B cell (primary cell): ENCODE results near the gene TXNDC17. TPM values are rescaled to one million over a fixed set of nuclear protein-coding genes. Genes with fewer than 3 reads are reported as not detected.

Experiments
- ATAC-seq: fragments of 200-7000 bp; cut with Tn5 transposase; one replicate; pipeline ENCODE4 v1.10.0; 2021; ENCODE audit warnings: low read depth, mild to moderate bottlenecking, moderate number of reproducible peaks, moderate library complexity
- CTCF ChIA-PET: fragments of 350-600 bp; sonication (Branson Sonifier 250); formaldehyde crosslinking; loops from one replicate; lab custom pipeline; 2021; ENCODE audit warnings: antibody characterized with exemption, inconsistent platforms; lab: Charles Lee
- POLR2A ChIA-PET: fragments of 350-600 bp; sonication (Branson Sonifier 250); formaldehyde crosslinking; loops from one replicate; lab custom pipeline; 2021; ENCODE audit warnings: antibody characterized with exemption; lab: Charles Lee
- DNase-seq: peaks from one replicate; pipeline ENCODE4 v3.0.0; 2013
- H2AFZ ChIP-seq: 2 replicates; pipeline ENCODE4 v1.6.1; 2012; ENCODE audit warnings: mild to moderate bottlenecking, low read depth, low read length; ENCODE audit not compliant: insufficient read depth, poor library complexity, severe bottlenecking
- H3K27ac ChIP-seq, 2 donors: 1 replicate in 1 of 2; 2 replicates in 1 of 2; pipeline ENCODE4 v1.5.1; 2012 to 2013; ENCODE audit warnings: low read length in 2 of 2, mild to moderate bottlenecking in 2 of 2, moderate library complexity in 1 of 2
- H3K27me3 ChIP-seq, 4 experiments: fragments of 200-600 bp in 1 of 4; sonication (generic) in 1 of 4; replicated peaks in 1 of 4; 1 replicate in 2 of 4; 2 replicates in 2 of 4; pipeline versions ENCODE4 v1.6.1 to v1.7.0; 2013 to 2016; ENCODE audit warnings: low read length in 3 of 4, mild to moderate bottlenecking in 2 of 4, mixed read lengths in 1 of 4, moderate library complexity in 1 of 4; ENCODE audit not compliant: insufficient read depth in 4 of 4, control insufficient read depth in 3 of 4; ENCODE audit errors: control extremely low read depth in 1 of 4
- H3K36me3 ChIP-seq, 2 experiments: replicated peaks in 1 of 2; 1 replicate in 1 of 2; 2 replicates in 1 of 2; pipeline versions ENCODE4 v1.6.1 to v1.7.1; 2013; ENCODE audit warnings: low read length in 1 of 2; ENCODE audit not compliant: insufficient read depth in 2 of 2, control insufficient read depth in 1 of 2; ENCODE audit errors: control extremely low read depth in 1 of 2, extremely low read depth in 1 of 2
- H3K4me1 ChIP-seq, 2 donors: fragments of 200-600 bp in 1 of 2; sonication (generic) in 1 of 2; 1 replicate in 1 of 2; 2 replicates in 1 of 2; pipeline versions ENCODE4 v1.5.1 to v1.6.1; 2013 to 2017; ENCODE audit warnings: low read length in 2 of 2; ENCODE audit not compliant: control insufficient read depth in 2 of 2, insufficient read depth in 2 of 2
- H3K4me2 ChIP-seq: replicated peaks from 2 replicates; pipeline ENCODE3; 2012; ENCODE audit warnings: mild to moderate bottlenecking, low read depth, low read length; ENCODE audit not compliant: poor library complexity, severe bottlenecking
- H3K4me3 ChIP-seq, 5 experiments: fragments of 200-600 bp in 1 of 5; sonication (generic) in 1 of 5; 1 replicate in 3 of 5; 2 replicates in 2 of 5; pipeline versions ENCODE4 v1.5.1 to v1.7.0; 2011 to 2016; ENCODE audit warnings: low read length in 4 of 5, mild to moderate bottlenecking in 4 of 5, low read depth in 2 of 5, control low read depth in 1 of 5, moderate library complexity in 1 of 5; ENCODE audit not compliant: insufficient read depth in 1 of 5; ENCODE audit errors: control extremely low read depth in 1 of 5, extremely low read depth in 1 of 5
- H3K79me2 ChIP-seq: fragments of 200-600 bp; sonication (generic); one replicate; pipeline ENCODE4 v1.6.0; 2016; ENCODE audit warnings: low read length; ENCODE audit not compliant: control insufficient read depth, insufficient read depth
- H3K9ac ChIP-seq: fragments of 200-600 bp; sonication (generic); 2 replicates; pipeline ENCODE4 v1.6.1; 2017; ENCODE audit warnings: mild to moderate bottlenecking, low read length, moderate library complexity
- H3K9me3 ChIP-seq, 3 donors: one replicate each; pipeline versions ENCODE4 v1.6.1 to v1.7.1; 2013; ENCODE audit warnings: low read length in 2 of 3; ENCODE audit not compliant: control insufficient read depth in 2 of 3, insufficient read depth in 1 of 3; ENCODE audit errors: control extremely low read depth in 1 of 3
- H4K20me1 ChIP-seq: 2 replicates; pipeline ENCODE4 v1.6.0; 2012; ENCODE audit warnings: mild to moderate bottlenecking, low read length; ENCODE audit not compliant: insufficient read depth, control insufficient read depth, poor library complexity, severe bottlenecking
- H3K27ac Mint-ChIP-seq: one replicate; pipeline ENCODE4 v1.8.0; 2021; ENCODE audit warnings: mixed read lengths
- H3K27me3 Mint-ChIP-seq: one replicate; pipeline ENCODE4 v1.8.0; 2021; ENCODE audit warnings: mixed read lengths
- H3K4me1 Mint-ChIP-seq: one replicate; pipeline ENCODE4 v1.8.0; 2021; ENCODE audit warnings: mixed read lengths
- H3K4me3 Mint-ChIP-seq: one replicate; pipeline ENCODE4 v1.8.0; 2021; ENCODE audit warnings: mixed read lengths
- H3K9me3 Mint-ChIP-seq: one replicate; pipeline ENCODE4 v1.8.0; 2022; ENCODE audit warnings: mixed read lengths; ENCODE audit not compliant: insufficient read depth
- CTCF ChIP-seq: fragments of 200-600 bp; IDR thresholded peaks from one replicate; pipeline ENCODE4 v1.8.0; 2022; ENCODE audit warnings: antibody characterized with exemption, mild to moderate bottlenecking
- EZH2 ChIP-seq: IDR thresholded peaks from 2 replicates; pipeline ENCODE4 v1.6.1; 2012; ENCODE audit warnings: borderline replicate concordance, low read depth, mild to moderate bottlenecking, moderate library complexity, low read length; ENCODE audit not compliant: insufficient read depth, poor library complexity, severe bottlenecking
- WGBS: methylation state at CpG from one replicate; pipeline ENCODE4 v1.1.5; 2013; ENCODE audit warnings: missing lambda C conversion rate; ENCODE audit not compliant: insufficient coverage; 5-methylcytosine and 5-hydroxymethylcytosine counted together
- intact Hi-C: fragments of 100-400 bp; cut with micrococcal nuclease; formaldehyde crosslinking; loops from one replicate; pipeline ENCODE4 v1.10.0; 2022
- polyA plus RNA-seq: library from polyadenylated mRNA; depleted of rRNA; stranded (reverse); fragments of >200 nt; gene quantifications from 2 replicates; pipeline ENCODE4 v1.2.3, GENCODE V29; 2012
- total RNA-seq, 2 donors: library from RNA; stranded (reverse); fragments of 120-200 nt in 1 of 2; gene quantifications; 1 replicate in 1 of 2; 2 replicates in 1 of 2; pipeline versions ENCODE4 v1.2.3 to v1.2.4, GENCODE V29; 2013 to 2022

Gene TXNDC17
- total and polyA plus RNA-seq, 2 donors (not counting 1 experiment from before 2014, with no cell fraction given) = 19.5 to 33.7 TPM

DNA sequence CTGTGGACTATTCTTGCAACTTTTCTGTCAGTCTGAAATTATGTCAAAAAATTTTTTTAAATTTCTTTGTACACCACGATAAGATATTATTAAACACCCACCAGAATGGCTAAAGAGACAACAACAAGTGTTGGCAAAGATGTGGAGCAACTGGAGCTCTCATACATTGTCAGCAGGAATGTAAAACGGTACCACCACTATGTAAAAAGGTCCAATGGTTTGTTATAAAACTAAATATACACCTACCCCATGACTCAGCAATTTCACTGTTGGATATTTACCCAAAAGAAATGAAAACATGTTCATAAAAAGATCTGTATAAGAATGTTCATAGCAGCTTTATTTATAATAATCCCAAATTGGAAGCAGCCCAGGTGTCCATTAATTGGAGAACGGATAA lies 7.6 kb upstream of the TXNDC17 start:
- no peaks in the 10 kb centered on the region for H3K9me3 Mint-ChIP-seq
- Histone ChIP-seq H3K27ac (no peak overlapping the region), H3K36me3 (peaks cover 5 to 32% of the 10 kb centered on the region in 2 experiments), H4K20me1 (no peaks in the 10 kb centered on the region), H3K27me3 (no peaks in the 10 kb centered on the region), H3K4me3 (no peak overlapping the region), H2AFZ (no peak overlapping the region), H3K79me2 (peaks cover 5% of the 10 kb centered on the region), H3K4me1 (peaks cover 0 to 4% of the 10 kb centered on the region in 2 donors), H3K9me3 (no peaks in the 10 kb centered on the region), H3K4me2 (no peak overlapping the region), H3K9ac (no peak overlapping the region)
- H3K4me3 Mint-ChIP-seq = no peak overlapping the region
- no peak for TF ChIP-seq CTCF
- TF ChIP-seq EZH2 = no peak
- DNase-seq (no peak), ATAC-seq (no peak)
- peaks cover 3% of the 10 kb centered on the region for H3K4me1 Mint-ChIP-seq
- intact Hi-C loops = no loop called here
- no peak overlapping the region for H3K27ac Mint-ChIP-seq
- no peaks in the 10 kb centered on the region for H3K27me3 Mint-ChIP-seq
- ChIA-PET CTCF (no interaction called here), POLR2A (no interaction called here)
- WGBS = no CpG with 5 or more reads among the region's 3 CpGs

- no peak overlapping the region for H3K4me3 Mint-ChIP-seq
- H2AFZ ChIP-seq = no peak overlapping the region
- no peak for ATAC-seq
- ChIA-PET CTCF (no interaction called here), POLR2A (no interaction called here)
- TF ChIP-seq EZH2 = no peak
- no peak for TF ChIP-seq CTCF
- H3K4me1 ChIP-seq = peaks cover 9 to 23% of the 10 kb centered on the region in 2 donors
- no peak for DNase-seq
- H3K4me1 Mint-ChIP-seq = peaks cover 22% of the 10 kb centered on the region
- H3K27ac ChIP-seq = no peak overlapping the region
- H3K27ac Mint-ChIP-seq = no peak overlapping the region
- peaks cover 30% of the 10 kb centered on the region for H3K79me2 ChIP-seq
- H3K36me3 ChIP-seq = peaks cover 4 to 26% of the 10 kb centered on the region in 2 experiments
- no peaks in the 10 kb centered on the region for H4K20me1 ChIP-seq
- H3K4me3 ChIP-seq = no peak overlapping the region
- intact Hi-C loops = no loop called here
- no peaks in the 10 kb centered on the region for H3K9me3 Mint-ChIP-seq
- WGBS = 94% methylated on average over 2 of the region's 2 CpGs
- no peaks in the 10 kb centered on the region for H3K27me3 Mint-ChIP-seq
- no peak overlapping the region for H3K4me2 ChIP-seq
- H3K27me3 ChIP-seq = no peaks in the 10 kb centered on the region
- no peak overlapping the region for H3K9ac ChIP-seq
- no peaks in the 10 kb centered on the region for H3K9me3 ChIP-seq
Measured at GRCh38 chr17:6636105-6636504, 4.8 kb upstream of the TXNDC17 start.
